Suppressor macrophage treated with lipopolysaccharide for 1 hour (primary cell): Measurements from ENCODE around the gene FKBP4.
"Not testable (repeated sequence)": the region's sequence is repeated elsewhere in the genome, so short reads cannot be mapped to it uniquely, and the experiment has no call there.

Source experiments
- DNase-seq, 3 donors: peaks; one replicate each; pipeline ENCODE4 v3.0.0-alpha.2; 2020 to 2022

Gene FKBP4, protein sequence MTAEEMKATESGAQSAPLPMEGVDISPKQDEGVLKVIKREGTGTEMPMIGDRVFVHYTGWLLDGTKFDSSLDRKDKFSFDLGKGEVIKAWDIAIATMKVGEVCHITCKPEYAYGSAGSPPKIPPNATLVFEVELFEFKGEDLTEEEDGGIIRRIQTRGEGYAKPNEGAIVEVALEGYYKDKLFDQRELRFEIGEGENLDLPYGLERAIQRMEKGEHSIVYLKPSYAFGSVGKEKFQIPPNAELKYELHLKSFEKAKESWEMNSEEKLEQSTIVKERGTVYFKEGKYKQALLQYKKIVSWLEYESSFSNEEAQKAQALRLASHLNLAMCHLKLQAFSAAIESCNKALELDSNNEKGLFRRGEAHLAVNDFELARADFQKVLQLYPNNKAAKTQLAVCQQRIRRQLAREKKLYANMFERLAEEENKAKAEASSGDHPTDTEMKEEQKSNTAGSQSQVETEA

GRCh38 chr12:2794736-2795289 is at the start of gene FKBP4:
Gene FKBP4 (plus strand): TSS chr12:2794970. CDS start chr12:2795140, 170 bp downstream.
- DNase-seq = peak; percentile 81 to 94 (median 91)

DNA sequence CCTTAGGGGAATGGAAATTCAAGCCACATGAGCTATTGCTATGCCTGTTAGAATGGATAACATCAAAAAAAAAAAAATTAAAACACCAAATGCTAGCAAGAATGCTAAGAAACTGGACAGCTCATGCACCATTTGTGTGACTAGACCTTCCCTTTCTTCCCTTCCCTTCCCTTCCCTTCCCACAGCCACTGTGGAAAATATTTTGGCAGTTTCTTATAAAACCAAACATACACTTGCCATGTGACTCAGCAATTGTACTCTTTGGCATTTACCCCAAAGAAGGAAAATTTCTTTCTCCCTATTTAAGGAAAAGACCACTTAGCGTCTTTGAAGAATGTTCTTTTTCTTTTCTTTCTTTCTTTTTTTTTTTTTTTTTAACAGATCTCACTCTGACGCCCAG is 49.1 kb upstream of the FKBP4 start:
- no peak for DNase-seq

- peak in 1 of 3 donors; percentile 13 for DNase-seq
These were observed 45.2 kb upstream of the FKBP4 start for GRCh38 chr12:2749580-2749979.

DNA sequence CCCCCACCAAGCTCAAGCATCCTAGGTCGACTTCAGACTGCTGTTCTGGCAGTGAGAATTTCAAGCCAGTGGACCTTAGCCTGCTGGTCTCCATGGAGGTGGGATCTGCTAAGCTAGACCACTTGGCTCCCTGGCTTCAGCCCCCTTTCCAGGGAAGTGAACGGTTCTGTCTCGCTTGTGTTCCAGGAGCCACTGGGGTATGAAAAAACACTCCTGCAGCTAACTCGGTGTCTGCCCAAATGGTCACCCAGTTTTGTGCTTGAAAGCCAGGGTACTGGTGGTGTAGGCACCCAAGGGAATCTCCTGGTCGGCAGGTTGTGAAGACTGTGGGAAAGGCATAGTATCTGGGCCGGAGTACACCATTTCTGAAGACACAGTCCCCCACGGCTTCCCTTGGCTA is 44.6 kb upstream of the FKBP4 start:
- DNase-seq = no peak

DNA sequence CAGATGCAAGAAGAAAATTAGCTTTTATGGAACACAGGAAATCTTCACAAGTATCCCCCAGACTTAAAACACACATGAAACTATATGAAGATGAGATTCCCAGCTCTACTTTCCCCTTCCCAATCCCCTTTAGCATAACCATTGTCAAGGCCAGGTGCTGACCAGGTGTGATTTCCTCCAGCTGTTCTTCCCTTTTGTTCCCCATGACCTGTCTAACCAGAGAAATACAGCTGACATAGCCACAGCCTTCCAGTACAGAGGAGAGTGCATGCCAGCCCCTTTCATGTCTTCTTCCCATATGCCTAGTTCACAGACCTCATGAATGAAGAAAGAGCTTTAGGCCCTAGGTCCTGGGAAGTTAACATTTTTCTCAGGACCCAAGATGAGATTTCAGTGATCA is 43.5 kb upstream of the FKBP4 start:
- DNase-seq = no peak

DNA sequence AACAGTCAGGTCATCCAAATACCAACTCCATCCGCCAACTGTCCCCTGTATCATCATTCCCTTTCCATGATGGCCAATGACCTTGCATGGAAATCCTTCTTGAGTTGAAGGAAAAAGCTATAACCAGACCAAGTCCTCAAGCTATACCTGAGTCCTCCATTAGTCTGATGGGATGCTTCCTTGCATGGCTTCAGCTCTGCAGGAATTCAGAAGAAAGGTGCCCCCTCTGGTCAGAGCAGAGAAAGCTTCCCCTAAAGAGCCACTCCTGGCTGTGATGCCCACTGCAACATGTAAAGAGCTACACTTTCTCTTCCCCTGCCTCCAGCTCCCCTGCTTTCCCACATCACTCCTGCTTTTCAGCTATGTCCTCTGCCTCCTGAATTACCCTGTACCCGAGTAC is 43.1 kb upstream of the FKBP4 start:
- no peak for DNase-seq

DNA sequence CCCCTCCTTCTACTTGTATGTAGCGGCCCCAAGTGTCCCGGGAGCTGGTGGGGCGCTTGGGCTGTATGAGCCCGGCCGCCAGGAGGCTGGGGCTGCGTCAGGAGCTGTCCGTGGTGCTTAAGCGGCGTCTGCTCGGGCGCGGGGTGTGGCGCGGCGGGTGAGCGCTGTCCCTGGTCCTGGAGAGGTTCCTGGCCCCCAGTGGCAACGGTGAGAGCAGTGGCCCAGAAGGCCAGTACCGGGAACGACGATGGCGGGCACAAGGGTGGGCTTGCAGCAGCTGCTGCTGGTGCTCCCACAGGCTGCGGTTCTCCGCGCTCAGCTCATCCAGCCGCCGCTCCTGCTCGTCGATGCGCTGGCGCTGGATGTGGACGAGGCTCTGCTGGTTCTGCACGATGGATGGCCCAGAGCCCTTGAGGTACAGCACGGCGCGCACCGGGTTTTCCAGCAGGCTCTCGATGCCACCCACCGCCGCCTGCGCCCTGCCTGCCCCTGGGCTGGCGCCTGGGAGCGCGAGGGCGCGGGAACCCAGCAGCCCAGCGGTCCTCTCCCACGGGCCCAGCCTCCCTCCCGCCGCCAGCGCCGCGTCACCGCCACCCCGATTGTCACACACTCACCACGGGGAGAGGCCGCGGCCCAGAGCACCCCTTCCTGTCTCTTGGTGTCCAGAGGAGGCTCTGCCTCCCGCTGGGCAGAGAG is 41.9 kb upstream of the FKBP4 start:
- DNase-seq = peak; percentile 75 to 92 (median 85)

DNA sequence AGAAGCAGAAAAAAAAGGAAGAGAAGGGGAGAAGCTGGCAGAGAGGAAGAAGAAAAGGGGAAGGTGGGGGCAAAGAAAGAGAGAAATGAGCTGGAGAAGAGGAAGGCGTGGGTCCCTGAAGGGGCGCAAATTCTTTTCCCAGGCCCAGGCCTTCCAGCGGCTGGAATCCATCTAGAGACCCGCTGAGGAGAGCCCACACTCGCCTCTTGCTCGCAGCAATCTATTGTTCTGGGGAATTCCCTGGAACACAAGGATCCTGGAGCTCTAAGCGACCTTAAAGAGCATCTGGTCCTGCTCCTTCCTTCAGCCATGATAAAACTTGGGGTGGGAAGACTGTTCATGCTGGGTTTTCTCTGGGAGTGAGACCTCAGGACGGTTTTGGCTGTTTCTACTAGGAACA is 41.2 kb upstream of the FKBP4 start:
- DNase-seq = peak in 1 of 3 donors; percentile 5

- no peak for DNase-seq
These were observed 40.6 kb upstream of the FKBP4 start for GRCh38 chr12:2754208-2754607.

- DNase-seq = peak in 1 of 3 donors; percentile 14
These were observed 38.0 kb upstream of the FKBP4 start for GRCh38 chr12:2756756-2757155.

DNA sequence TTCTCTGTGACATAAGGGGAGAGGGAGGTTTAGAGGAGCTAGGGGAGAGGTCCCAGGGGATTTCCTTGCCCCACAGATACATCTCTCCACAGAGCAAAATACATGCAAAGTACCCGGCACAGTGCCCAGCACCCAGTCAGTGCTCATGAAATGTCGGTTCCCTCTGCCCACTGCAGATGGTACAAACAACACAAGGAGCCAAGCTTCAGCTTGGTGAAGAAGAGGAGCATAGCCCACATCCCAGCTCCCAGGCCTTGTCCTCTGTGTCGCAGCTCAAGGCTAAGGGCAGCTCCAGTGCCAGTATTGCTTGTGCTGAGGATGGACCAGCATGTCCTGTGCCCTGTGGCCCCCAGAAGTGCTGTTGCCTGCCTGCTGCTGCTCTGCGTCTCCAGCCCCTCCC is 35.0 kb upstream of the FKBP4 start:
- DNase-seq = no peak

DNA sequence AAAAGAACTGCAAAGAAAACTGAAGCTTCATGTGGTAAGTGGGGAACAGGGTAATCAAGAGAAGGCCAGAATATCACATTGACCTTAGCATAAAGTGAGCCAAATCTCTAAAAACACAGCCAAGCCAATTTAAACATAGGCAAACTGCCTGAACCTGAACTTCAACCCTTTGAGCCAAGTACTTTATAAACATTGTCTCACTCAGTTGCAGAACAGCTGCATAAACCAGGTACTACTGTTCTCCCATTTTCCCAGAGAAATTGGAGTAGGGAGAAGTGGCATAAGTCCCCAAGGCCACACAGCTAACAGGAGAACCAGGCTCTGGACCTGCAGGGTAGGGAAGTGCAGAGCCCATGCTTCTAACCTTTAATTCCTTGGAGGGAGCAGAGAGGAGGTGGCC is 30.4 kb upstream of the FKBP4 start:
- DNase-seq = no peak

- no peak for DNase-seq
These were observed 29.7 kb upstream of the FKBP4 start for GRCh38 chr12:2765052-2765451.

GRCh38 chr12:2765608-2766007 is 29.2 kb upstream of the FKBP4 start:
- no peak for DNase-seq

GRCh38 chr12:2768224-2768961 is 26.4 kb upstream of the FKBP4 start:
- DNase-seq = no peak

- DNase-seq = no peak
These were observed 24.8 kb upstream of the FKBP4 start for GRCh38 chr12:2769866-2770533.

- DNase-seq = not testable (repeated sequence)
These were observed 24.2 kb upstream of the FKBP4 start for GRCh38 chr12:2770544-2770943.

DNA sequence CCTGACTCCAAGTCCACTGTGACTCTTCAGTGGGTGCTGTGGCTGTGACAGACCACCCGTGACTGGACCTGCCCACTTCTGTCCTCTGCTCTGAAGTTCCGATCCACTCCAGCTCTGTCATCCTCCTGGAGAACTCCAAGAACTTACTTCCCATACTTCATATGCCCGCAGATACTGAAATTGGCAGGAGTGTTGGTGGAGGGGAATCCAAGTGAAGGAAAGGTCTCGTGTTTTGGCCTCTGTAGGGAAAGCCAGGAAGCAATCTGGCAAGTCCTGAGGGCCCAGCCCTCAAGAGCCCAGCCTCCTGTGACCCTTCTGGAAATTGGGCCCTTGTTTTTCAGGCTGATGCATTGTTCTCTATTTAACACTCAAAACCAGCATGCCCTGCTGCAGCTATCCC is 22.4 kb upstream of the FKBP4 start:
- DNase-seq = no peak

- DNase-seq = no peak
These were observed 21.4 kb upstream of the FKBP4 start for GRCh38 chr12:2773199-2773875.

GRCh38 chr12:2775431-2775830 is 19.3 kb upstream of the FKBP4 start:
- no peak for DNase-seq

DNA sequence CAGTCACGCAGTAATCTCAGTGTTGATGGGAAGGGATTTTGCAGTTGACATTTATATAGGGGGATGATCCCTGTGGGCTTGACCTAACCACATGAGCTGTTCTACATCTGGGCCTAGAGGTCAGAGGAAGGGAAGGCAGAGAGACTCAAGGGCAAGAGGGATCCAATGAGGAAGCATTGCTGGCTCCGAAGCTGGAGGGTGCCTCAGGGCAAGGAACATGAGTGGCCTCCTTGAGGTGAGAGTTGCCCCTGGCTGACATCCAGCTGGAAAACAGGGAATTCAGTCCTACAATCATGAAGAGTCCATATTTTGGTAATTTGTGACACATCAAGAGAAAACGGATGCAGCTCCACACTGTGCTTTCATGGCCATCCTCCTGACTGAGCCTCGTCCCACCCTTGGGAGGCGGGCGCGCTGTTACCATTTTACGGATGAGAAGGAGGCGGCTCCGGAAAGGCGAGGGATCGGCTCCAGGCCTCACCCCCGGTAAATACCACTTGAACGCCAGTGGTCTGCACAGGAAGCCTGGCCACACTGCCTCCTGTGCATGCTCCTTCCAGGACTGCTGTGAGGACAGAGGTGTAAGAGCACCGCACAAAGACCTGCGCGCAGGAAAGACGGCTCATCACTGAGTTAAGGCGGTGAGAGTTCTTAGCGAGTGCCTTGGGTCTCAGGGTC is 18.5 kb upstream of the FKBP4 start:
- no peak for DNase-seq
